ENCODE results near the gene MRPS25.

MRPS25 gene

DNA sequence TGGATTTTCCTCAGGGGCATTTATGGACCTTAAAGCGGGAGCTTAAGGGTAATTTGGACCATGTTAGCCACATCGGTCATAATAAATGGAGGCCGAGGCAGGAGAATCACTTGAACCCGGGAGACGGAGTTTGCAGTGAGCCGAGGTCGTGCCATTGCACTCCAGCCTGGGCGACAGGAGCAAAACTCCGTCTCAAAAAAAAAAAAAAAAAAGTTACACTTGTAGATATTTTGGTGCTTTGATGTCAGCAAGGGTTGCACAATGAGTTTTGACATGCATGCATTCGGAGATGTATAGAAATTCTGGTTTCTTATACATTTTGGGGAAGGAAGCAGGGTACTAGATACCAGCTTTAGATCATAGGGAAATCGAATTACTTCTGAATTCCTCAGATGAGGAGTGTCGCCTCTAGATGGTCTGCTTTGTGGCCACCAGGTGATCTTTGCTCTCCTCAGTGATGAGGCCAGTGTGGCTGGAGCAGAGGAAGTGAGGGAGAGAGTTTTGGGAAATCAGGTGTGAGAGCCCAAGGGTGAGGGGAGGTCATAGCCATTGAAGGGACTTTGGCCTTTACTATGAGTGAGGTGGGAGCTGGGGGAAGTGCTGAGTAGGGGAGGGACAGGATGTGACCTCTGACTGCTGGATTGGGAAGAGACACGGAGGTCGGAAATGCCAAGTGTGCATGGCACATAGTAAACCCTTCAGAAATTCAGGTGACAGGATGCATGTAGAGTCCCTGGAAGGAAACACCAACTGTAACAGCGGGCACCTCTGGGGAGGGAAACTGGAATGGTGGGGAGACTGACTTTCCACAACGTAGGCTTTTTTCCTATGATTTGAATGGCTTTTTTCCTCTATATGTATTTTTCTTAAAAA is 42.2 kb upstream of the MRPS25 start:
- H3K27ac ChIP-seq = no peak overlapping the region
- TF ChIP-seq ZFX (IDR thresholded peaks at IDR 0.05) = no peak
- TF ChIP-seq, protein P1, sequence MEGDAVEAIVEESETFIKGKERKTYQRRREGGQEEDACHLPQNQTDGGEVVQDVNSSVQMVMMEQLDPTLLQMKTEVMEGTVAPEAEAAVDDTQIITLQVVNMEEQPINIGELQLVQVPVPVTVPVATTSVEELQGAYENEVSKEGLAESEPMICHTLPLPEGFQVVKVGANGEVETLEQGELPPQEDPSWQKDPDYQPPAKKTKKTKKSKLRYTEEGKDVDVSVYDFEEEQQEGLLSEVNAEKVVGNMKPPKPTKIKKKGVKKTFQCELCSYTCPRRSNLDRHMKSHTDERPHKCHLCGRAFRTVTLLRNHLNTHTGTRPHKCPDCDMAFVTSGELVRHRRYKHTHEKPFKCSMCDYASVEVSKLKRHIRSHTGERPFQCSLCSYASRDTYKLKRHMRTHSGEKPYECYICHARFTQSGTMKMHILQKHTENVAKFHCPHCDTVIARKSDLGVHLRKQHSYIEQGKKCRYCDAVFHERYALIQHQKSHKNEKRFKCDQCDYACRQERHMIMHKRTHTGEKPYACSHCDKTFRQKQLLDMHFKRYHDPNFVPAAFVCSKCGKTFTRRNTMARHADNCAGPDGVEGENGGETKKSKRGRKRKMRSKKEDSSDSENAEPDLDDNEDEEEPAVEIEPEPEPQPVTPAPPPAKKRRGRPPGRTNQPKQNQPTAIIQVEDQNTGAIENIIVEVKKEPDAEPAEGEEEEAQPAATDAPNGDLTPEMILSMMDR (conservative IDR thresholded peaks at IDR 0.05) = no peak

GRCh38 chr3:15102836-15103235 is 37.7 kb upstream of the MRPS25 start:
- no peak for TF ChIP-seq ZFX (IDR thresholded peaks at IDR 0.05)
- TF ChIP-seq, protein P1 (conservative IDR thresholded peaks at IDR 0.05) = no peak
- H3K27ac ChIP-seq = peak overlapping the region; percentile 40

GRCh38 chr3:15102256-15102655 is 37.1 kb upstream of the MRPS25 start:
- peak overlapping the region; percentile 40 for H3K27ac ChIP-seq
- no peak for TF ChIP-seq ZFX (IDR thresholded peaks at IDR 0.05)
- TF ChIP-seq, protein P1 (conservative IDR thresholded peaks at IDR 0.05) = no peak

- TF ChIP-seq ZFX (IDR thresholded peaks at IDR 0.05) = no peak
- TF ChIP-seq, protein P1 (conservative IDR thresholded peaks at IDR 0.05) = no peak
- H3K27ac ChIP-seq = peak overlapping the region; percentile 71
Observed at GRCh38 chr3:15099364-15100098, 34.4 kb upstream of the MRPS25 start.

DNA sequence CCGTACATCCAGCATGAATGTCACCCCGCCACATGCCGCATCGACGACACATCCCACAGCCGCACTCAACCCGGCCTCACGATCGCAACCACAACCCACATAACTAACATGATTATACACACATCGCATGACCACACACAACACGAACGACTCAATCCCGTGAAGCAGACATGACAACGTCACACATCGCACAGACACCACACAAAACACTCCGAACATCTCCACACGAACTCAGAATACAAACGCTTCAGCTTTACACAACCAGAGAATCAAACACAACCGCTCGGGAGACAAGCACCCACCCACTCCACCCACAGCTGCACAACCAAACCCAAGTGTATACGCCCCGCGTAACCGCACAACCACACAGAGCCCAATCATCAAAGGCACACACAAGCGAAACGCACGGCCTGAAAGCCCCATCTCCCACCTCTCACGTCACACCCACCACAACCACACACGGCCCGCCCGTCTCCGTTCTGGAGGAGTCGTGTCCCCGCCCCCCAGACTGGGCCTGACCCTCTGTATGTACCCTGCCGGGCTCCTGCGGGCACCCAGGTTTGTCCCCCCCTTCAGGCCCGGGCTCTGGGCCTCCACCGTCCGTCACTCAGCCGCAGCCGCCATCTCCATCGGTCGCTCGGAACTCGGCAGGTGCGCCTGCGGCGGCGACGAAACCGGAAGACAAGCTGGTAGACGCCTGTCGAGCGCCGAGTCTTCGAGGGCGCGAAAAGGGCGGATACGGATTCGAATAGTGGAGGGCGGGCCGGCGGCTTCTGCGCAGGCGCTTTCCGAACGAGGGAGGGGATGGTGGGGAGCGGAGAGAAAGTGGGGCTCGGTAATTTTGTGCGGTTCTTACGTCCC is 33.6 kb upstream of the MRPS25 start, which contains the start of gene RBSN:
RBSN (minus strand) TSS at position 646 of the 861 bp plus-strand sequence. CDS start 3,028 bp downstream, outside the sequence.
- peak within 1 kb of the TSS; percentile 71 for H3K27ac ChIP-seq
- TF ChIP-seq, protein P1 (conservative IDR thresholded peaks at IDR 0.05) = no peak
- TF ChIP-seq ZFX (IDR thresholded peaks at IDR 0.05) = peak; percentile 89

DNA sequence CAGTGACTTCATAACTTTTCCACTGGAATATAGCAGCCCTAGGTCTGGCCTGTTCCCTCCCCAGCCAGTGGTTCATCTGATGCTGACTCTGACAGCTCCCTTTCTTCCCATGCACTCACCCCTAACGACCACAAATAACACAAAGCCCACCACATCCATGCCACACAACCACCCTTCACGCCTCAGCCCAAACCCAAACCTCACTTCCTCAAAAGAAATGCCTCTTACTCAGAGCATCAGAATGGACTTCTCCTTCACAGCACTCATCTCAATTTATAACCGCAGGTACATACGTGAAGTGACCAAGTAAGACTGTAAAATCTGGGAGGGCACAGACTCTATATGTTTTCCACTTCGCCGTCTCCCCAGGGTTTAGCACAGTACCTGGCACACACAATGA is 32.8 kb upstream of the MRPS25 start:
- peak overlapping the region; percentile 71 for H3K27ac ChIP-seq
- TF ChIP-seq, protein P1 (conservative IDR thresholded peaks at IDR 0.05) = no peak
- no peak for TF ChIP-seq ZFX (IDR thresholded peaks at IDR 0.05)

Measured in C4-2B (cell line).